GM19452 (cell line): ENCODE results near the gene SCAMP1.
"Not testable (repeated sequence)": the region's sequence is repeated elsewhere in the genome, so short reads cannot be mapped to it uniquely, and the experiment has no call there.

Source experiments
- ATAC-seq: cut with Tn5 transposase; IDR thresholded peaks from one replicate; pipeline ENCODE4 v1.9.1; 2021; ENCODE audit not compliant: unreplicated experiment

The SCAMP1 gene

DNA sequence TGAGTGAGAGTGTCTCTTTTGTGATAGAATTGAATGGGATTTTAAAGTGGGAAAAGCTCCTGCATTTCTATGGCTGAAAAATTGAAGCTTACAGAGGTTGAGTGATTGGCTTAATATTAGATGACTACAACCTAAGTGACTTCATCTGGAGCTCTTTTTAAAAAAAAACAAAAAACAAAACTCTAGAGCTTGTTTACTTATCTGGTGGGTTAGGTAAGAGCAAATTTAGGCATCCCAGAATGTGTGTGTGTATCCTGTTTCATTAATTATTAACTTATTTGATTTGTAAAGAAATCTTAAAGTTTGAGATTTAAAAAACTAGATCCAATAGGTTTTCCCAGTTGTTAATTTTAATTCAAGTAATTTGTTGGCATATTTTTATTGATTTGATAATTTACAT lies 60.1 kb downstream of the SCAMP1 start:
- ATAC-seq, result no peak

DNA sequence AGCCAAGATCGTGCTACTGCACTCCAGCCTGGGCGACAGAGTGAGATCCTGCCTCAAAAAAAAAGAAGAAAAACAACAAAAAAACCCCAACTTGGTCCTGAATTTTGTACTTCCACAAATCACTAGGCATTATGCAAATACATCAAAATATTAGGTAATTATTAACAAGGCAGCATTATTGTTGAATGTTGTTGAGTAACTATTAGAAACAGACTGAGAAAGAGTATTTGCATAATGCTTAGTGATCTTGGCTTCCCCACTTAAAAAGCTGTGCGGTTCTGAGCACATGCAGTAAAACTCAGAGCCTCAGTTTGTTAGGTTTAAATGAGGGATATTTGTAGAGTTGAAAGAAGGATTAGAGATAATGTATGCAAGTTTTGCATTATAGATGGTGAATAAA lies 64.2 kb downstream of the SCAMP1 start:
- no peak for ATAC-seq

DNA sequence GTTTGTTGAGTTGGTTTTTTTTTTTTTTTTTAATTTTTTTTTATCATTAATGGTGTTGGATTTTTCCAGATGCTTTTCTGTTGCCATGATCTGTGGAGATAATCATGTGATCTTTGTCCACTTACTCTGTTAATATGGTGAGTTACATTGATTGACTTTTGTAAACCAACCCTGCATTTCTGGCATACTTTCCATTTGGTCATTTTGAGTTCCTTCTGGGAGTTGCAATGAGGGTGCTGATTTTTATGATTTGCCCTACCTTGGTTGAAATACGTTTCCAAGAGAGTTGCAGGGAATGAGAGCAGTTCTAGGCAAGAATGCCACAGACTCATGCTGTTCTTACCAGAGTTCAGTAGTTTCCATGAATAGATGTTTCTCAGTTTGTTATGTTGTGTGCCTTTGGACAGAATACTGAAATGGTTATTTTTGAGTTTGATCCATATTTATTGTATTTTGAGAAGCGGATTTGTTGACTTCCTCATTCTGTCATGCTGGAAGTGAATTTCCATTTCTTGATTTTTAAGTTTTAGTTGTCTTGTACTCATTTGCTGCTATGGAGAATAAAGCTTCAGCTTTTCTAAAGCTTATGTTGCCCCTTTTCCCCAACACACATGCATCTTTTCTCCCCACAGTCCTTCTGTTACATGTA lies 69.0 kb downstream of the SCAMP1 start:
- ATAC-seq, result no peak

DNA sequence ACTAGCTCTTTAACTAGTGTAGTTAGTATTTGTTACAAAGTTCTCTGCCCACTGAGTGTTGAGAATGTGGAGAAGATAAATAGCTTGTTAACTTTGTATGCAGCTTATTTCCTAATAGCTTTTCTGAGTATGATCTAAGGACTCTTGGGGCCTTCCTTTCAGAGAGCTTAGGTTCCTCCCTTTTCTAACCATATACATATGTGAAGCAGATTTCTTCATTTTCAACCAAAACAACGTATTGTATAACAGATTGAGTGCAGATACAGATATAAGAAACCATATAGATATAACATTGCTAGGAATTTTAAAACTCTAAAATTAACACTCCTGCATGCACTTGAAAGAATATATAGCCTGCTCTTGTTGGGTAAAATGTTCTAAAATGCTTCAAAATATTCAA lies 70.4 kb downstream of the SCAMP1 start:
- ATAC-seq, result no peak

DNA sequence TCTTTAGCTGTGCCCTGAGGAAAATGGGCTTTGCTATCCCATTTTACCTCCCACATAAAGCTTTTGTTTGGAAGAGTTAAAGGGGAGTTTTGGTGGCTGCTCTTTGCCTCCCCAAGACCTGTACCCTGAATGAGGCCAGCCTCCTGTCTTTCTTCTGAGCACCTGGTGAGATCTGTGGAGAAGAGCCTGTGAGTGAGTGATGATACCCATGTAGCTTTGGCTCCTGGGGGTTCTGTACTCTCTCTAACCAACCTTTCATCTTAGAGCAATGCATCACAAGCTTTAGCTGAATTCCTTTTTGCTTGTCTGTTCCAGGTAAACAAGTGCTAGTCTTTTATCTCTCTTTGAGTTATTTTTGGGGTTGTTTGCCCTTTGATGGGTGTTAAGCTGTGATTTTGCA lies 73.6 kb downstream of the SCAMP1 start:
- no peak for ATAC-seq

- ATAC-seq, result no peak
Observed at GRCh38 chr5:78447775-78448424, 87.5 kb downstream of the SCAMP1 start.

DNA sequence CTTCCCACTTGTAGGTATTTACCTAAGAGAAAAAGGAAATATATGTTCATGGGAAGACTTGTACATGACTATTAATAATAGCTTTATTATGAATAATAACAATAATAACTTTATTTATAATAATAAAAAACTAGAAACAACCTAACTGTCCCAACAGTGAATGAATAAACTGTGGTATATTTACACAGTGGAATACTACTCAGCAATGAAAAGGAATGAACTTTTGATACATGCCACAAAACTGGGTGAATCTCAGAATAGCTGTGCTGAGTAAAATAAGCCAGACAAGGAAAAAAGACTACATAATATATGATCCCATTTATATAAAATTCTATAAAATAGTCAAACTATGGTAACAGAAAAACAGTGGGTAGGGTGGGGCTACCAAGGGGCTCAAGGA lies 88.7 kb downstream of the SCAMP1 start:
- ATAC-seq, result no peak

DNA sequence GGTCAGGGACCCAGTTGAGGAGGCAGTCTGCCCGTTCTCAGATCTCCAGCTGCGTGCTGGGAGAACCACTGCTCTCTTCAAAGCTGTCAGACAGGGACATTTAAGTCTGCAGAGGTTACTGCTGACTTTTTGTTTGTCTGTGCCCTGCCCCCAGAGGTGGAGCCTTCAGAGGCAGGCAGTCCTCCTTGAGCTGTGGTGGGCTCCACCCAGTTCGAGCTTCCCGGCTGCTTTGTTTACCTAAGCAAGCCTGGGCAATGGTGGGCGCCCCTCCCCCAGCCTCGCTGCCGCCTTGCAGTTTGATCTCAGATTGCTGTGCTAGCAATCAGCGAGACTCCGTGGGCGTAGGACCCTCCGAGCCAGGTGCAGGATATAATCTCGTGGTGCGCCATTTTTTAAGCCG lies 97.1 kb downstream of the SCAMP1 start:
- ATAC-seq, result not testable (repeated sequence)

DNA sequence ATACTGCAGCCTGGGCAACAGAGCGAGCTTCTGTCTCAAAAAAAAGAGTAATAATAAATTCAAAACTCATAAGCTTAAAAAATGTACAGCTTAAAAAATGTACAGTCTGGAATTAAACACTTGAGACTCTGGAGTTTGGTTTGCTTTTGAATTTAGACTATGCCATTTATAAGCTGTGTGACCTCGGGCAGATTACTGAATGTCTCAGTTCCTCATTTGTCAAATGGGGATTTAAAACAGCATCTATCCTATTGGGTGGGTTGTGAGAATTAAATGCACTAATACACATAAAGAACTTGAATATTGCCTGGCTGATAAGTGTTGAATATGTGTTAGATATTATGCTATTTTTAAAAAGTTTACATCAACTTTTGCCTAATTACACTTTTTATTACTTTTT lies 98.4 kb downstream of the SCAMP1 start:
- no peak for ATAC-seq

- no peak for ATAC-seq
Observed at GRCh38 chr5:78467140-78467539, 106.7 kb downstream of the SCAMP1 start.

DNA sequence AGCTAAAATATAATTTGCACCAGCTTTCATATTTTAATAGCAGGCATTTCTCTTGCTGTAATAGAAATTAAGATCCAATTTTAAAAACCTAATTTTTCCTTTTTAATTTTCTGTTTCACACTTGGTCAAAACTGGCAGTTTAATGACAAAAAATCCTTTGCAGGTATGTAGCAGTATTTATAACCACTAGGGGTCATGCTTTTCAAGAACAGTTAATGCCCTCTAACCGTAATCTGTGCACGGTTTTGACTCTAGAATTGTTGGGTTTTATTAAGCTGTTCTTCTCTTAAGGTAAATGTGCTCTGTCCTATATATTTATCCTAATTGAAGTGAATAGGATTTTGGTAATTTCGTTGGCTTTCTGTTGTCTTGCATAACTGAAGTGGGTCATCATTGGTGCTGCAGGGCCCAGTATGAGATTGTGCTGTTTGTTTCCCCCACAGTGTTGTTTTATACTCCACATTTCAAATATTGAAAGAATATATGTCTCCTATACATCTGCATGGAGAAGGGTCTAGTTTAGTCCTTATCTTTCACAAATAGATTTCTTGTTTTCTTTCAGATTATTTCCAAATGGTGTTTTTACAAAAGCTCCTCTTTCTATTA lies 107.4 kb downstream of the SCAMP1 start:
- no peak for ATAC-seq

DNA sequence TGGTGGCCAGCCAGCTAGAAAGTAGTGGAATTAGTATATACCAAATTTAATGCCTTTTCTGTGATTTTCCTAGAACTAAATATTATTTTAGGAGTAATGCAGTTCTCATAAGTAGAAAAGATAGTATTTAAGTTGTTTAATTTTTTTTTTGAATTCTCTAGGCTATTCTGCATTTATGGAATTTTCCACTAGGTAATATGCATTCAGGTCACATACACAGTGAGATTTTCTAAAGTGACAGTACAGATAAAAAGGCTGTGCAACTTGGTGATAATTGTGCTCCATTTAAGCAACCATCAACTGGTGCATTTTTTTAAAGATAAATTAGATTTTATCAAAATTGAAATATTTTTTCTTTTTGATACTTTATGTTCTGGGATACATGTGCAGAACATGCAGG lies 111.5 kb downstream of the SCAMP1 start:
- ATAC-seq, result no peak

DNA sequence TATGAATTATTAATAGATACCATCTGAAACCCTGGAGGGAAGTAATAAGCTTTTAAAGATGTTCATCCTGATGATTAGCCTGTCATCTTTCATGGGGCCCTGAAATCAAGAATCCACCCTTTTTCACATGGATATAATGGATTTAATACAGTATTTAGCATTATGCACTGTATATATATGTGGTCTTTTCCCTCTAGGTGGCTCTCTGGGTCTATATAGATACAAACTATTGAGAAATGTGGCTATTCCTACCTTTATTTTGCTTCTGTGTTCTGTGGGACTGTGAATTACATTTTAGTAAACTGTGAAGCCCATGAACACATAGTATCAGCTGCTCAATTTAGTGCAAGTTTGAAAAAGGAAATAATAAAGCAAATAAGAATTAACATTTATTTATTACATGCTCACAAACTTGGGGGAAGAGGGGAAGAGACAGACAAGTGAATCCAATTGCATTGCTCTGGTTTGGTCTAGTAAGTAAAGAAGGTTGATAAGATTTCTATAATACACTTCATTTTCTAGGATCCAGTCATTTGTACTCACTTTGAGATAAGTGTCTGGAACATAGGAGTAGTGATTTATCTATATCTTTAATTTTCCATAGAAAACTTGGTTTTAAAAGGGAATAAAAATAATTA lies 112.2 kb downstream of the SCAMP1 start:
- no peak for ATAC-seq

GRCh38 chr5:78473751-78474150 lies 113.3 kb downstream of the SCAMP1 start:
- no peak for ATAC-seq

DNA sequence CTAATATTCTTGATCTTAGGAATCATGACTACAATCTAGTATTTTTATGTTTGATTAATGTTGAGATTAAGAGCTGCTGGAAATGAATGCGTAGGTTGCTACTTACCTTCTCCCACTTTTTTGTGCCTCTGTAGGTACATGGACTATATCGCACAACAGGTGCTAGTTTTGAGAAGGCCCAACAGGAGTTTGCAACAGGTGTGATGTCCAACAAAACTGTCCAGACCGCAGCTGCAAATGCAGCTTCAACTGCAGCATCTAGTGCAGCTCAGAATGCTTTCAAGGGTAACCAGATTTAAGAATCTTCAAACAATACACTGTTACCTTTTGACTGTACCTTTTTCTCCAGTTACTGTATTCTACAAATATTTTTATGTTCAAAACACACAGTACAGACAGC lies 115.0 kb downstream of the SCAMP1 start:
- no peak for ATAC-seq

- ATAC-seq, result no peak
Observed at GRCh38 chr5:78476795-78477194, 116.4 kb downstream of the SCAMP1 start.

DNA sequence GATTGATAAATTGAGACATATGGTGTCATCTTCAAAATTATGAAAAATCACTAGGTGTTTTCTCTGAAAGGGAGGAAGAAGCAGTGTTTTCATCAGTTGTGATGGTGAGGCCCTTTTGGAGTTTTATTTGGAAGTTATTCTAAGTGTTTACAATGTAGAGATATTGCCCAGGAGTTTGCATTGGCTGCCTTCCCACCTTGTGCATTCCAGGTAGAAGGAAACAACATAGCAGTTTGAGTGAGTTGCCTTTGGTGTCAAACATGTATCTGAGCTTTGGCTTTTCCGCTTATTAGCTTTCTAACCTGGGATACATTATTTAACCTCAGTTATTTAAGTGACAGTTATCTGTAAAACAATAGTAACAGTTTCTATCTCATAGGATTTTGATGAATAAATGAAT lies 122.5 kb downstream of the SCAMP1 start:
- no peak for ATAC-seq

DNA sequence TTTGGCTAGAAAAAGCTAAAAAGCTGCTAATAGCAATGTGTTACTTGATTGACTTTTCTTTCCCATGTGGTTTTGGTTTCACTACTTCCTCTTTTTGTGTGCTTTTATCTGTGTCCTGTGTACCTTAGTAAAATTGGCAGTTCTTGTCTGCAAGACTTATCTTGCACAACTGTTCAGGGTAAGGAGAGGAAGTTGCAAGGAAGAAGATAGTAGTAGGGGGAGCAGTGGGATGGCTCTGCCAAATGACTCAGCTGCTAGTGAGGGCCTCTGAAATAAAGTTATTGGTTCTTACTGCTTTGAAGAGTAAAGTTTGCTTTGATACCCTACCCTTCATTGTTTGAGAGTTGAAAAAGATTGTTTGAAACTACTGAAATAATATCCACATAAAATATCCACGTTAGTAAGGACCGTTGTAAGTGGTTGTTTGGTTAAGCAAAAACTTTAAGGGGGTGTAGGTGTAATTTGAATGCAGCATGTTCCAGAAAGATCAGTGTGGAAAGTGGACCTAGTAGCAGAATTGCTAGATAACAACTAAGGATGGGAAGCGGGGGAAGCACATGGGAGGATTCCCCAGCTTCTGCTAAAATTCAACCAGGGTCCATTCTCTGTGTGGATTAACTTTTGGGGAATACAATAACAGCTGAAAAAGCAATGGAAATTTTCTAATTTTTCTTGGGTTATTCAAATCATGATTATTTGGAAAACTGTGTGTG lies 123.5 kb downstream of the SCAMP1 start:
- peak; percentile 90 for ATAC-seq

GRCh38 chr5:78486218-78486617 lies 125.8 kb downstream of the SCAMP1 start:
- ATAC-seq, result no peak

- no peak for ATAC-seq
Observed at GRCh38 chr5:78487846-78488245, 127.4 kb downstream of the SCAMP1 start.

- no peak for ATAC-seq
Observed at GRCh38 chr5:78490709-78491485, 130.5 kb downstream of the SCAMP1 start.
